GM21360 (cell line): ENCODE data around the gene DGLUCY.
"Not testable (repeated sequence)": the region's sequence is repeated elsewhere in the genome, so short reads cannot be mapped to it uniquely, and the experiment has no call there.

Experiments
- ATAC-seq: cut with Tn5 transposase; IDR thresholded peaks from one replicate; pipeline ENCODE4 v1.9.1; 2021; ENCODE audit warnings: mild to moderate bottlenecking, moderate library complexity; ENCODE audit not compliant: unreplicated experiment

The DGLUCY gene

DNA sequence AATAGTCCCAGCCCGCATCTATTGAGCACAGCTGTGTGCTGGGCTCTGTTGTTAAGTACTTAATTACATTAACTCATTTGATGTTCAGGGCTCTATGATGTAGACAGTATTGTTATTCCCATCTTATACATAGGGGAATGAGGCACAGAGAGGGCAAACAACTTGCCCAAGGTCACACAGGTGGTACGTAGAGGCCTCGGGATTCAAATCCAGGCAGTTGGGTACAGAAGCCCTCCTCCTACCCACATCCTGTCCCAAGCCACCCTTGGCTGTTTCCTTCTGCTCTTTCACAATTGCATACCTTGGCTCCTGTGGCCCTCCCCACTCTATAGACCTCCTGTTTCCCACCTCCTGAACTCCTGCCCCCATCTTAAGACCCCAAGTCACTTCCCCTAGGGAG is 140.6 kb downstream of the DGLUCY start:
- ATAC-seq, result no peak

DNA sequence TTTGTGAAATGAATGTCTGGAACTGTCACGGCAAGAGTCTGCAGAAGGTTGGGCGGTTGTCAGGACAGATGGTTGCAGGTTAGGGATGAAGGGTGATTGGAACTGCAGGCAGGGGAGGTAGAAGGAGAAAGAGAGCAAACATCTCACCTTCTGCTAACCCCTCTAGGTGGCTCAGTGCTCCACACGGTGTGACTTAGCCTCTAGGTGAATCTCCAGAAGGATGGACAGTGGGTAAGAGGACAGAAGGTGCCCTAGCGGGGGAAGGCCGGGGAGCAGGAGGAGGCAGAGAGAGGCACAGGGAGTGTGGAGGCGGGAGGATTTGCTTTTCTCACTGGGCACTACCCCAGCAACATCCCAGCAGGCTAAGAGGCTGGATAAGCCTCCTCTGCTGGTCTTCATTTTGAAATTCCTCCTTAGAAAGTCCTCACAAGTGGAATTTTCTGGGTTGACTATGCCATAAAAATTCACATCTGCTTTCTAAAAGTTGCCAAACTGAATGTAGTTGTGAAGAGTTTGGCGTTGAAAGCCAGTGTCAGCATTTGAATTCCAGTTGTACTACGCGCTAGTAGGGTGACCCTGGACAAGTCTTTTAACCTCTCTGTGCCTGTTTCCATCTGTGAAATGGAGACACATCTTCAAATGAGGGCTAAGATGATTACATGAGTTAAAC is 141.3 kb downstream of the DGLUCY start:
- ATAC-seq, result no peak

DNA sequence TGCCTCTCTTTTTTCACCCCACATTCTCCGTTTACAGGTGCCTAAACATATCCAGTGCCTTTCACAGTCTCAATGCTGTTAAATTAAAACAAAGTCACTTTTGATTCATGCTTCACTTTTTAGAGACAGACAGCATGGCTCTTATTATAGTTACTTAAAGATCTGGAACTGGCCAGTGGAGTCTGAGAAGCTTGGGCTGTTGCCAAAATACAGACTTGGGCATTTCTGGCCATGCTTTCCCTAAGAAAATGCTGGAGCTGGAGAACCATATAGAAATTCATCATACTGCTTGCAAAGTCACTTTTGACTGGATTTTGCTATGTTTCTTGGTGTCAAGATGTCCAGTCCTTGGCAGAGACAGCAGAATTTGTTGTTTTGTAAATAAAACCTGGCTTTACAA is 142.8 kb downstream of the DGLUCY start:
- ATAC-seq, result no peak

DNA sequence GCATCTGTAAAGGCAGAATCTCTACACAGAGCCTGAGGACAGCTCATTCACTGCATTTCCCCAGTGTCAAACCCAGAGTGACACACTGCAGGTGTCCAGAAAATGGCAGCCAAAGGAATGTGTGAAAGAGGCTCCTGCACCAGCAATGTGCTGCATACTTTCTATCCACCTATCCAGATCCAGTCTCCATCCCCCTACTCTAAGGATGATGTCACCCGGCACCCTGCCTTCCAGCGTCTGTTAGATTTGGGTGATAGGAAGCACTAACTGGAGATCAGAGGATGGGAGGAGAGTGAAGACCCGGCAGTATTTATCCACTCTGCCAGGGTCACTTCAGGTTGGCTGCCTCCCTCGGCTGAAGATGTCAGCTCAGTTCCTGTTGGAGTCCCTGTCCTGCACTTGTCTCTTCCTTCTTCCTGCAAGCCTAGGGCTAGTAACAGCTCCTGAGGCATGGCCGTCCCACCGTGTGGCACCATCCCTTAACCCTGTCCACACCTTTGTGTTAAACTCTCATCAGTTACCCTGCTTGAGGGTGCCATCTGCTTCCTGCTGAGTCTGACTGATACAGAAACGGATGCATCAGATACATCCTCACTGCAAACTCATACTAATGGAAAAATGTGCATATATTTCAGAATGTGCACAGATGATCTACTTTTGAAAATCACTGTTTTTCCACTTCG is 143.6 kb downstream of the DGLUCY start:
- no peak for ATAC-seq

DNA sequence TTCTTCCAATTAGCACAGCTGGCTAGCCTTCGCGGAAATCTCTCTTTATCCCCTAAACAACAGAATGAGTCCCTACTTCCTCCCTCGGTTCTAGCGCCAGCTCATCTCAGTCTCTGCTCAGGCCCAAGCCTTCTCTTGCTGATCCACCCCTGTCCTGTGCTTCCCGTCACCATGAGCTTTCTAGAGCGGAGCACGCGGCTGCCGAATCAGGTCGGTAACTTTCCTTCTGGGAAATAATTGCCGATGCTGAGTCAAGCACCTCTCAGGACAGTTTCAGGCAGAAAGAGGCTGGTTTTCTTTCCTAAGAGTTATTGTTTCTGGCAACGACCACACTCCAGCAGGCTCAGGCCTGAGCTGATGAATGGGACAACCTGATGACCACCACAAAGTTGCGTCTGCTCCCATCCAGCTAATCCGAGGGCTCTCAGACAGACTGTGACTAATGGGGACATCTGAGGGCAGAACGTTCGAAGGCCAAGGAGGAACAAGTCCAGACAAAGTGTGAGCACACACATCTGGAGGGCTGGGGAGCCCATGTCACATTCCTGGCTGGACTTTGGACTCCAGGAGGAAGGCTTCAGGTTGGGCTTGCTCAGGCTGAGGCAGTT is 144.2 kb downstream of the DGLUCY start:
- no peak for ATAC-seq

DNA sequence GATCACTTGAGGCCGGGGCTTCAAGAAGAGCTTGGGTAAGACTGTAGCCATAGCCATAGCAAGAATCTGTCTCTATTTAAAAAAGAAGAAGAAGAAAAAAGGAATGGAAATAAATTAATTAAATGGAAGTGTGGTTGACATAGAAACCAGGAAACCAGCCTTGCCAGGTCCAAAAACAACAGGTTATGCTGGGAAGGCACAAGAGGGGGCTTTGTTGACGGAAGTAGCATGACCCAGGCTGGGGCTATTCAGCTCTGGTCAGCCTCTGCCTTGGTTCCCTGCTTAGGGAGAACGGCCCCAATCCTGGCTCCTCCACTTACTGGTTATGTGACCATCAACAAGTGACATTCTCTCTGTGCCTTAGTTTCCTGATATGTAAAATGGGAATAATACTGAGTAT is 145.0 kb downstream of the DGLUCY start:
- ATAC-seq, result no peak

DNA sequence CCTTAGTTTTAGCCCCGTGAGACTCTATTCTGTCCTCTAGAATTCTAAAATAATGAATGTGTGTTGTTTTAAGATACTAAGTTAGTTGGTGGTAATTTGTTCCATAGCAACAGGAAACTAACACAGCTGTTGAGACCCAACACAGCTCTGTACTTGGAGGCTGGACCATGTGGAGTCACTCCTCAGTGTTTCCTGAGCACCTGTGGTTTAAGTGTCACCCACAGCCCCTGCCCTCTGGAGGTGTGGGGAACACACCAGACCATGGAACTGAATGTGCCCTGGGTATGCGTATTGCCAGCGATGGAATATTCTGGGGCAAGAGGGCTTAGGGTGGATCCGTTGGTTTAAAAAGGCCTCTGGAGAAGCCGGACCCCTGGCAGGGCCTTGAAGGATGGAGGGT is 147.2 kb downstream of the DGLUCY start:
- ATAC-seq, result no peak

DNA sequence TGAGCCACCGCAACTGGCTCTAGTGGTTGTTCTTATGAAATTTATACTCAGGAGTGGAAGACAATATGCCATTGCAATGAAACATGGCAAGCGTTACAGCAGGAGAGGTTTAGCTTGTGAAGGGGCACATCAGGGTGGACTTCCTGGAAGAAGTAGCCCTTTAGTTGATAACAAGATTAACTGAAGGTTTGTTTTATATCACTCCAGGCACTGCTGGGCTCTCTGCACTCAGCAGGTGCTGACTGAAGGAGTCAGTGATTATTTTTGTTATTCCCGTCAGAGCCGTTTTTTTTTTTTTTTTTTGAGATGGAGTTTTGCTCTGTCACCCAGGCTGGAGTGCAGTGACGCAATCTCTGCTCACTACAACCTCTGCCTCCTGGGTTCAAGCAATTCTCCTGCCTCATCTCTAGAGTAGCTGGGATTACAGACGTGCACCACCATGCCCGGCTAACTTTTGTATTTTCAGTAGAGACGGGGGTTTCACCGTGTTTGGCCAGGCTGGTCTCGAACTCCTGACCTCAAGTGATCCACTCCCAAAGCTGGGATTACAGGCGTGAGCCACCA is 148.2 kb downstream of the DGLUCY start:
- no peak for ATAC-seq

DNA sequence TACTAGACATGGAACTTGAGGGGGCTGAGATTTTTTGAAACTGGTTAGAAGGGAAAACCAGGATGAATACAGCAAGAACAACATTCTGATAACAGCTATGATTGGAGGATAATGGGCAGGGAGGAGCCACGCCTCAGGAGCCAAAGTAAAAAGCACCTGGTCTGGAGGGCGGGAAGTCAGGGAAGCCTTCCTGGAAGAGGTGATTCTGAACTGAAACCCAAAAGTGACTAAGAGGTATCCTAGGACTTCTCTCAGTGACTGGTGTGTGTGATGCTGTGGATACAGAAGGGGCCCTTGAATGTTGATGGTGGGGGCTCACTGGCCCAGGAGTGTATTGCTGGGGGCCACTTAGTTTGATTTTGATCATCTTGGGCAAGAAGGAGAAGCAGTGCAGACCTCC is 149.5 kb downstream of the DGLUCY start:
- no peak for ATAC-seq

DNA sequence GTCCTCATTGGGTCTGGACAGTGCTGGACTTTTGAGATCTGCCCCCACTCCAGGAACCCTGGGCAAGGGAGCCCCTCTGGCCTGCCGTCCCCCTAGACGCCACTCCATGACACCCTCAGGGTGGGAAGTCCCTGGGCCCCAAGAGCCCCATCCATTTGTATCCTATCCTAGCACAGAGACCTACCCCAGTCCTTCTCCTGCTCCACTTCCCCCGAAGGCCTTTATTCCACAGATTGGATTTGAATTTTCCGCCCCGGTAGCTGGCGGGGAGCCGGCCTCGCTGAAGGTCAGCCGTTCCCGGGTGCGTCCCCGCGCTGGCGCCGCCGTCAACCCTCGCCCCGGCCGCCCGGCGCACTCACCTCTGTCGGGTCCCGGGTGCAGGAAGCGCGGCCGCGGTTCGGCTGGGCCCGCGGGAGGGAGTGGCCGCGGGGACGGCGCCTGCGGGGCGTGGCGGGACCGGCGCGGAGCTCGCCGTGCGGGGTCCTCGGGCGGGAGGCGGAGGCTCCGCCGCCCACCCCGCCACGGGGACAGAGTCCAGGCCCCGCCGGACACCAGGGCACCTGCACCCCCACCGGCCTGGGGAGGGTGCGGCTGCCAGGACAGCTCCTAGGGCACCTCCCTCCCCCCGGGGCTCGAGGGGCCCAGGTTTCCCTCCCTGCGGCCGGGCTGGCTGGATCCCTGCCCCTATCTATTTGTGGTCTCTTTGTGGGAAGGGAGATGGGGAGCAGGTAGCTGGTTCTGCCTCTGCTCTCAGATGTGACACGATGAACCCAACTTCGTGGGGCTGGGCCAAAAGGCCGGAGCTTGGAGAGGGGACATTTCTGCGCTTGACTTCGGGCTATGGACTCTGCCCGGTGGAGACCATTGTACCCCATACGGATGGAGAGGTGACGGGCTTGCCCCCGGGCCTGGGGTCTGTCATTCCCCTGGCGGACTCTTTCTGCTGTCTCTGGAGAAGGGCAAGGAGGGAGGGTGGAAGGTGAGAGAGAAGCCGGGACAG is 150.6 kb downstream of the DGLUCY start:
- no peak for ATAC-seq

DNA sequence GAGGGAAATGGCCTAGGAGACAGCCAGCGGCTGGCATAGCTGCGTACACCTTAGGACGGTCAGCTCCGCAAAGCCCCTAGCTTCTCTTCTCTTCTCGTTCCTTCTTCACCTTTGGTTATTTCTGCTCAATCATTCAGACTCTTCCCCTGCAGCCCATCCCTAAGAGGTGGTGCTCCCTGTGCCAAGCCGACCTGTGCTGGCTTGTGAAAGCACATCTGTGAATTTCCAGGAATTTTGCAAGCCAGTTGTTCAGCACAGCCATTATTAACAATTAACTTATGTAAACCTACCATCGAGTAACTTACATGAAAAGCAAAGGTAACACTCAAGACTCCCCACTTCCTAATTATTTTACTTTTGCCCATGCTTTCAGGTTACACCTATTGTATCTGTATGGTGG is 151.5 kb downstream of the DGLUCY start:
- no peak for ATAC-seq

DNA sequence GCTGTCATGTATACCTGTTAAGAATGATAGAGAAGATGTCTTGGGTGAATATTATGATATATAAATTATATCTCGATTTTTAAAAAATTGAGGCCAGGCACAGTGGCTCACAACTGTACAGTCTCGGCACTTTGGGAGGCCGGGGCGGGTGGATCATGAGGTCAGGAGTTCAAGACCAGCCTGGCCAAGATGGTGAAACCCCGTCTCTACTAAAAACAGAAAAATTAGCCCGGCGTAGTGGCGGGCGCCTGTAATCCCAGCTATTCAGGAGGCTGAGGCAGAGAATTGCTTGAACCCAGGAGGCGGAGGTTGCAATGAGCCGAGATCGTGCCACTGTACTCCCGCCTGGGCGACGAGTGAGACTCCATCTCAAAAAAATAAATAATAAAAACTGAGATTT is 152.4 kb downstream of the DGLUCY start:
- ATAC-seq, result not testable (repeated sequence)

DNA sequence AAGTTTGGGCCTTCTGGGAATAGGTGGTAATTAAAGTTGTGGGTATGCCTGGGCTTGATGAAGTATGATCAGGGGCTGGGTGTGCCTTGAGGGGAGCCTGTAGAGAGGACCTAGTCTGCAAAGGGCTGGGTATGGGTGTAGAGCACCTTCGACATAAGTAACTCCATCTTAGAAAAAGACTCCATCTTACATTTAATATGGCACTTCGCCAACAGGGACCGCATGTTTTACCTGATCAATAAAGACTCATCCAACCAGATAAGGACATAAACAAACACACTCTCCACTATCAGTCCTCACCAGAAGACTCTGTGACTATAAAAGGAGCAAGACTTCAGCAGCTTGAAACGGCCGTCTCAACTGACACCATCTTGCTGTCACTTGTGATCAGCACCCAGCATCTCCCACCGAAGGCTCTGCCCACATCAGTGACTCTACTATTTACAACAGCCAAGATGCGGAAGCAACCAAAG is 154.1 kb downstream of the DGLUCY start:
- no peak for ATAC-seq

DNA sequence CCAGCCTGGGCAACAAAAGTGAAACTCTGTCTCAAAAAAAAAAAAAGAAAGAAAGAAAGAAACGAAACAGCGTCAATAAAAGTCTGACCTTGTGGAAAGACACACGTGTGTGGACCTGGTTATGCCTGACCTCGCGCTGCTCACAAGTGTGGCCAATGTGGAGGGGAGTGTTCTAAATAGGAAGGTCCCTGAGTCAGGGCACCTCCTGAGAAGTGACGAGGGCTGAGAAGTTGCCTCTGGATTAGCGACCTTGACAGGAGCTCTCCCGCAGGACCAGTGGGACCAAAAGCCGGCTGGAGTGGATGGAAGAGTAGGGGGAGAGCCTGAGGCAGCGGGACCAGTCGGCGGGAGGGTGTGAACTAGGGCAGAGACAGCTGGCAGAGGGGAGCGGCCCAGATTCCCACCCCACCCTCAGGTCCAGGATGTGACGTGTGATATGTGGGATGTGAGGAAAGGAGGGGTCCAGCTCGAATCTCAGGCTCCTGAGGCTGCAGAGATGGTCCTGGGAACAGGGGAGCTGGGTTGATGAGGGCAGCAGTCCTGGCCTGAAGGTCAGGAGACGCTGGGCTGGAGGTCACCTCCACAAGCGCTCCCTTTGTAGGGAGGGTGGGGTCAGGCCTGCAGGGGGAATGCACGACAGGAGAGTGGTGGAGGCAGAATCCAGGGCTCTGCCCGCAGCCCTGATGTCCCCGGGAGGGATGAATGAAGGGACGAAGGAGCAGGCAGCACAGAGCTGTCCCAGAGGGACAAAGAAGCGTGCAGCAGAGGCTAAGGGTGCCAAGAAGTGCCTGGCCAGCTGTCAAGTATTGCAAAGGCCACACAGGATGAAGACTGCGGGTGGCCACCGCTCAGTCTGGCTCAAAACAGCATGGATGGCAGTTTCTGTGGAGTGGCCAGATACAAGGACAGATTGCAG is 155.5 kb downstream of the DGLUCY start:
- ATAC-seq, result no peak

DNA sequence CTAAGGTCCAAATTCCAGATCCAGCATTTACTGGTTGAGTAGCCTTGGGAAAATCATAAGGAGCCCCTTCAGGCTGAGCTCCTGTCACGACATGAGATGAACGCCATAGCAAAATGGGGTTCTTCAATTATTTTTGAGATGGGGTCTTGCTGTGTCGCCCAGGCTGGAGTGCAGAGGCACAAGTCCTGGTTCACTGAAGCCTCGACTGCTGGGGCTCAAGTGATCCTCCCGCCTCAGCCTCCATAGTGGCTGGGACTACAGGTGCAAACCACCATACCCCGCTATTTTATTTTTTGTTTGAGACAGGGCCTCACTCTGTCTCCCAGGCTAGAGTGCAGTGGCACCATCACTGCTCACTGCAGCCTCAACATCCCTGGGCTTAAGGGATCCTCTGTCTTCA is 156.3 kb downstream of the DGLUCY start:
- no peak for ATAC-seq

DNA sequence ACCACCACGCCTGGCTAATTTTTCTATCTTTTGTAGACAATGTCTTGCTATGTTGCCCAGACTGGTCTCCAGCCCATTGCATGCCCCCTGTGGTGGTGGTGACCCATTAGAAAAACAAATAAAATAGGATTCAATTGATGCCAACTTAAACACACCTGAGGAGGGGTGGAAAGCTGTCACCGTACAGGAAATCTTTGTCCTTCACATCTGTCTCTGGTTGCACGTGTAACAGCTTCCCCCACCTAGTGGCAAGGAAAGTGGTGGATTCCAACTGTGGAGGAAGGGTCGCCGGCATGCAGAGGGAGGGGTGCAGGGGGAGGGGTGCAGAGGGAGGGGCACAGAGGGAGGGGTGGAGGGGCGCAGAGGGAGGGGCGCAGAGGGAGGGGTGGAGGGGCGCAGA is 156.7 kb downstream of the DGLUCY start:
- no peak for ATAC-seq

DNA sequence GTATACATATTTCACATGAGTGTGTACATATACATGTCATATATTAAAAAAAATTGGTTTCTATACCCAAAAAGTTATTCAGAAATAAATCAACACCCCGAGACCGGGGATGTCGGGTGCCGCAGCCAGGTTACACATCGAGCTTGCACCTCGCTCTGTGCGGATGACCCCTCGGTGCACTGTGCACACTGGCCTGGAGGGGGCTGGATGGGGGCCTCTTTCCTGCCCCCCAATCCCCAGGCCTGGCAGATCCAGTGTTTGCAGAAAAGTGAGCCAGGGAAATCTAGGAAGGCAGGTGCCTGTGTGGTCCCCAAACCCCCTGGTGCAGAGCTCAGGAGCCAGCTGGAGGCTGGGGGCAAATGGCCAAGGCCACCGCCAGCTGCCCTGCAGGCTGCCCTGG is 157.8 kb downstream of the DGLUCY start:
- no peak for ATAC-seq

DNA sequence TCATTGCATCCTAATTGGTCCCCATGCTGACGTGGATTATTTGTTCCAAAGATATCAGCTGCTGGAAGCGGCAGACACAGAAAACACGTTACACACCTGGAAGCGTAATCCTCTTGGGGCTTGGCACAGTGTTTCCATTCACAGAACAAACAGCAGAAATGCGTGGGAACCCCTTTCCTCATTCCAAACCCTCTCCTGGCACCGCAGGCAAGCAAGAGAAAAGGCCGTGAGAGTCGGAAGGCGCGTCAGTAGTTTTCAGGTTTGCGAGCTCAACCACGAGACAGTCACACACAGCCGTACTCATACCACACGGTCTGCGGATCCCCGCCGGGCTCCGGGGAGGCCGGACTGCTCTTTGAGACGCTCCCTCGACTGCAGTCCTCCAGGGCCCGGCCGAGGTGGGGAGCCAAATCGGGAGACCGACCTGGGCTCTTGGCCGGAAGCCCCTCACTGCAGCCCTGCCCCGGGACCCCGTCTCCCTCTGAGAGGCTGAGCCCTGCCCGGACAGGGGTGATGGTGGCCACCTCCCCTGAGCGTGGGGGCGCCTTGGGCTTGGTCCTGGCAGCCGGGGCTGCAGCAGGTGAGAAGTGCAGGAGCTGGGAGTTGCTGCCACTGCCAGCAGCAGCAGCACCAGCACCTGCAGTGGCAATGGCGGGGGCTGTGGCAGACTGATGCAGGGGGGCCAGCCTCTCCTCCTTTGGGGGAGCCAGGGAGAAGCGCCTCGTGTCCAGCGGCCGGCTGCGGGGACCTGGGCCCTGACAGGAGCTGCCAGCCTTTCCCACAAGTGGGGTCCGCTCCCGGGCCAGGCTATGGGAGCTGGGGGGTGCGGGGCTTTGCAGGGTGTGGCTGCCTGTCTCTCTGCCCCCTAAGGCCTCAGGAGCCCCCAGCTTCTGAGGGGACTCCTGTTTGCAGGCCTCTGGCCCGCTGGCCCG is 158.7 kb downstream of the DGLUCY start:
- ATAC-seq, result no peak
